NCI-H226 (cell line): Measurements from ENCODE around the gene UBE2F.

ENCODE experiments used
- DNase-seq: peaks from one replicate; pipeline ENCODE4 v3.0.0-alpha.2; 2015

The UBE2F gene

GRCh38 chr2:238082827-238083226 is 116.0 kb downstream of the UBE2F start:
- no peak for DNase-seq

DNA sequence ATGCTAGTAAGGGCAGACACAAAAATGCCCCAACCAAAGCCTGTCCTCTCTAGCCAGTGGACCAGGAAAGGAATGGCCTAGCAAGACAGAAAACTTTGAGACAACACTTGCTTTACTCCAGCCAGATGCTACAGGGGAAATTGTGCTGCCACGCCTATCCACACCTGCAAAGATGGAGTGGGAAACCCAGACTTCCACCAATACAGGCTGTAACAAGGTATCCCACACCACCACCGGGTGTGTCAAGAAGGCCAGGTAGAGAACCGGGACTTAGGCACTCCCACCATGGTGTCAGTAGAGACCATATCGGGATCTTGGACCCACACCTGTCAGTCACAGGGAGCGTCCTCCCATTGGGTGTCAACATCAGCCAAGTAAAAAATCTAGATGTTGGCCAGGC is 117.1 kb downstream of the UBE2F start:
- DNase-seq: no peak

- DNase-seq: no peak
These were observed 117.9 kb downstream of the UBE2F start for GRCh38 chr2:238084761-238085160.

- no peak for DNase-seq
These were observed 119.1 kb downstream of the UBE2F start for GRCh38 chr2:238085899-238086298.

DNA sequence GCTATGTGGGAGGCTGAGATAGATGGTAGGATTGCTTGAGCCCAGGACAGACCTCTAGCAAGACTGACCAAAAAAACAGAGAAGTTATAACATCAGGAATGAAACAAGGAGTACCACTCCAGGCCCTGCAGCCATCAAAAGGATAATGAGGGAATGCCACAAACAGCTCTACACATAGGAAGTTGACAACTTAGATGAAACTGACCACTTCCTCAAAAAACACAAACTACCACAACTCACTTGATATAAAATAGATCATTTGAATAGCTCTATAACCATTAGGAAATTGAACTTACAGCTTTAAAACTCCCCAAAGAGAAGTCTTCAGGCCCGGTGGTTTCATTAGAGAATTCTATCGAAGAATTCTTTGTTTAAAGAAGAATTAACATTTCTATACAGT is 120.4 kb downstream of the UBE2F start:
- no peak for DNase-seq

GRCh38 chr2:238090887-238091286 is 124.1 kb downstream of the UBE2F start:
- no peak for DNase-seq

- DNase-seq: no peak
These were observed 124.7 kb downstream of the UBE2F start for GRCh38 chr2:238091436-238092060.
